ENCODE measurements around the gene PPP6R1.

The PPP6R1 gene

DNA sequence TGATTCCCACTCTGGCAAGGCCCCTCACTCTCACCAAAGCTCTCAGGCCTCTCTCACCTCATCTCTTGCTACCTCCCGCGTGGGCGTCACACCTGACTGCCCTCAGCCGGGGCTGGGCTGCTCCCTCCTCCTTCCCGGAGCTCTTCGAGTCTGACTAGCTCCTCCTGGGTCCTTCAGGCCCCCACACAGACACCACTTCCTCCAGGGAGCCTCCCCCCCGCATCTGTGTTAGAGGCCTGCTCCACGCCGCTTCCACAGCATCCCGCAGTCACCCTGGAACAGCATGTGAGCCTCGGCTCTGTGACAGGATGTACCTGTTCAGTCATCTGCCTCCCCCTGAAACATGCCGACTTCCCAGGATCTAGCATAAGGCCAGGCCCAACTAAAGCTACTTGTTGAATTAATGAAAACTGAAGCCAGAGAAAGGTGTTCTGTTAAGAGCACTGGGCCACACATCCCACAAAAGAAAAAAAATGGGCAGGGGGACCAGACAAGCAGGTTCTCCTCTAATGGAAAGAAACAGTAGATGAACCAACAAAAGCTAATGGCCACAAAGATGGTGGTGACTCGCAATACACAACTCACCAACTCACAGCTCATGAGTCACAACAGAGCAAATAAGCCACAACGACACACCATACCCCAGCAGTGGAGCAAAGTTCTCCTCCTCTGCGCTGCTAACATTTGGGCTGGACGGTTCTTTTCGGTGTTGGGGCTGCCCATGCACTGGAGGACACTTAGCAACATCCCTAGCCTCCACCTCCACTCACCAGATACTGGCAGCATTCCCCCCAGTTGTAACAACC, 3.0 kb downstream of the PPP6R1 start:
- TF ChIP-seq, protein P1, sequence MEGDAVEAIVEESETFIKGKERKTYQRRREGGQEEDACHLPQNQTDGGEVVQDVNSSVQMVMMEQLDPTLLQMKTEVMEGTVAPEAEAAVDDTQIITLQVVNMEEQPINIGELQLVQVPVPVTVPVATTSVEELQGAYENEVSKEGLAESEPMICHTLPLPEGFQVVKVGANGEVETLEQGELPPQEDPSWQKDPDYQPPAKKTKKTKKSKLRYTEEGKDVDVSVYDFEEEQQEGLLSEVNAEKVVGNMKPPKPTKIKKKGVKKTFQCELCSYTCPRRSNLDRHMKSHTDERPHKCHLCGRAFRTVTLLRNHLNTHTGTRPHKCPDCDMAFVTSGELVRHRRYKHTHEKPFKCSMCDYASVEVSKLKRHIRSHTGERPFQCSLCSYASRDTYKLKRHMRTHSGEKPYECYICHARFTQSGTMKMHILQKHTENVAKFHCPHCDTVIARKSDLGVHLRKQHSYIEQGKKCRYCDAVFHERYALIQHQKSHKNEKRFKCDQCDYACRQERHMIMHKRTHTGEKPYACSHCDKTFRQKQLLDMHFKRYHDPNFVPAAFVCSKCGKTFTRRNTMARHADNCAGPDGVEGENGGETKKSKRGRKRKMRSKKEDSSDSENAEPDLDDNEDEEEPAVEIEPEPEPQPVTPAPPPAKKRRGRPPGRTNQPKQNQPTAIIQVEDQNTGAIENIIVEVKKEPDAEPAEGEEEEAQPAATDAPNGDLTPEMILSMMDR (IDR thresholded peaks at IDR 0.05; ENCODE audit: extremely low read depth, missing control alignments), result no peak
- DNase-seq (ENCODE audit: low spot score), result no peak

DNA sequence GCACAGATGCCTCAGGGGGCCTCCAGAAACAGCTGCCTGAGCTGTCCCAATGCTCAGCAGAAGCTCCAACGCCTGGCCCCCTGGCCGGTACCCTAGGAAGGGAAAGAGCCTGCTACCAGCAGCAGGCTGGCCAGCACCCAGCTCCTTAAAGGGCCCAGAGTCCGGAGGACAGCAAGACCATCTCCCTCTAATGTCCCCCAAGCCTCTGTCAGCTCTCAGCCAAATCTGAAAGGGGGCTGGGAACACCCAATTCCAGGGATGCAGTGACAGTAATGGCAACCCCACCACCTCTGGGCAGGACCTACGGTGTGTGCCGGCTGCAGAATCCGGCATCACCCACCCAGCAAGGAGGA, 4.2 kb downstream of the PPP6R1 start:
- DNase-seq (ENCODE audit: low spot score), result no peak
- TF ChIP-seq, protein P1 (IDR thresholded peaks at IDR 0.05; ENCODE audit: extremely low read depth, missing control alignments), result no peak

DNA sequence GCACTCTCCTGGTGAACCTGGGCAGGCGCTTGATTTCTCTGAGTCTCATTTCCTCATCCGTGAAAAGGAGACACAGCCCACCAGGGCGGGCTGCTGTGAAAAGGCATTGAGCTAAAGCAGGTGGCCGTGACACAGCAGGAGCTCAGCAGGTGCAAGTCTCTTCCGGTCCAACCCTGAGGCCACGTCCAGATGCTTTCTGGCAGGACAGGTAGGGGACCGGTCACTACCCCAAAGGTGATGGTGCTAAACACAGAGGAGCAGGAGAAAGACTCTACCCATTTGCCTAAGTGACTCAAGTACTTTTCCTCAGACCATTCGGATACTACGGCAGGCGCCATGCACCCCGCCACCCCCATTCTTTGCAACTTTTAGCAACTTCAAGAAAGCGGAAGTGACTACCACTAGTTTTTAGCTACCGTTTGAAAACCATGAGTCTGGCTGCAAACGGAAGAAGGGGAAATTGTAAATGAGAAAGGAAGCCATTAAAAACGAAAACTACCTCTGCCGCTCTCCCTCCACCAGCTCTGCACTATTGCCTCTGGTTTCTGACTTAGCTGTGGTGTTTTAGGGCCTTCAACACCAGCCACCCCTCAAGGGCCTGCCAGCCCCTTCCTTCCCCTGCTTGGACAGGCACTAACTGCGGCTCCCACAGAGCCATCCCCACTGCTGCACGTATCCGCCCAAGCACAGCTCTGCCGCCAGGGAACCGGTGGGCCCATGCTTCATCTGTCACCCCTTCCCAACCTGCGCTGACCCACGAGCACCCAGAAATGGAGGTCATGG, 4.8 kb downstream of the PPP6R1 start:
- TF ChIP-seq, protein P1 (IDR thresholded peaks at IDR 0.05; ENCODE audit: extremely low read depth, missing control alignments), result no peak
- DNase-seq (ENCODE audit: low spot score), result peak; percentile 84

- TF ChIP-seq, protein P1 (IDR thresholded peaks at IDR 0.05; ENCODE audit: extremely low read depth, missing control alignments), result no peak
- no peak for DNase-seq (ENCODE audit: low spot score)
Measured at GRCh38 chr19:55252760-55253663, 5.8 kb downstream of the PPP6R1 start.

DNA sequence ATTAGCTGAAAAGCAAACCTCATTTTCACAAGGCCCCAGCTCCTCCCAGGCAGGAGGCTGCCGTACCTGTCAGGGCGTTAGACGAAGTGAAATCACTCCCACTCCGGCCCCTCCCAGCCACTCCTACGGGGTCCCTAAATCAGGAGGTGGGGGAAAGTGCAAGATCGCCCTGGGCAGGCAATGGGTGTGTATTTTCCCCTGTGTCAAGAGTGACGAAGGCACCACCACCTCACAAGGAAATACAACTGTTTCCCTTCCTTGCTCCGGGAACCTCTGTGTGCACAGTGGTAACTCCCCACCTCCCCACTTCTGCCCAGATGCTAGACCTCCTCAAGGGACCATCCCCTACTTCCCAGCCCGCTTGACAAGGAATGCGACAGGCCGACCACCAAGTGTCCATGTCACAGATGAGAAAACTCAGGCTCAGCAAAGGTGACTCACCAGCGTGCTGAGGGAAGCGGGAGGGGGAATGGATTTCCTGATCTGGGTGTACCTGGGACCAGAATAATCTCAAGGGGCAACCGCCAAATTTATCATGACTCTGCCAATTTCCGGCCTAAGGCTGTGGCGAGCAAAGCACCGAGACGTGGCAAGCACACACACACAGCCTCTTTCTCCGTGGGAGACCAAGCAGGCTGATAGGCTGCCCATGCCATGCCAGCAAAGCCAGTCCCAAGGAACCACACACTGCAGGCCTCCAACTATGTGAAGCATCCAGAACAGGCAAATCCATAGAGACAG, 7.3 kb downstream of the PPP6R1 start:
- TF ChIP-seq, protein P1 (IDR thresholded peaks at IDR 0.05; ENCODE audit: extremely low read depth, missing control alignments), result no peak
- DNase-seq (ENCODE audit: low spot score), result peak; percentile 42

DNA sequence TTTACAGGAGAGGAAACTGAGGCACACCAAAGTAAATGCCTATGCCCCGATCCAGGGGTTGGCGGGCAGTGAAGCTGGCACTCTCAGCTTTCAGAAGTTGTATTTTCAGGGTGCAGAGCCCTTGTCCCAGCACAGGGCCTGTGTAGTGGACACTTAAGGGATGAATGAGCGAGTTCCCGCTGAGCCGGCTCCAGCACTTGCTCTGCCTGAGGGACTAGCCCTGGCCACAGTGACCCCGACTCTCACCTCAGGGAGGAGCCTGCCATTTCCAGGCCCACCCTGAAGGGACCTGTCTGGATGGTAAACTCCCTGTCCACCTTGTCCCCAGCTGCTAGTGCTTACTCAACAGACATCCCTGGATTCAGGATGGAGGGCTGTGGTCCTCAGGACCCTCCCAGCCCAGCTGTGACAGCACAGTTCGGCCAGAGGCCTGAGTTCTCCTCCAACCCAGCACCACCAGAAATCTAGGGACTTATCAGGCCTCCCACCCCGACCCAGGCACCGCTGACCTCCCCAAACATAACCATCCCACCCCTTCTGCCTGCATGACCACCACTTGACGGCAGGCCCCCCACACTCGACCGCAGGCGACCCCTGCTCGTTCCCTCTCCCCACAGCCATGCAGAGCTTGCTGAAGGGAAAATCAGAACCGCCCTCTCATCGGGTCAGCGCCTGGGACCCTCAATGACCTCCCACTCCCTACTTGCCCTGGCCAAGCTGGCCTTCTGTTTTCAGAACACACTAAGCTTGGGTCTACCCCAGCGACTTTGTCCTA, 8.4 kb downstream of the PPP6R1 start:
- DNase-seq (ENCODE audit: low spot score), result no peak
- TF ChIP-seq, protein P1 (IDR thresholded peaks at IDR 0.05; ENCODE audit: extremely low read depth, missing control alignments), result no peak
